IMR-90 (cell line): ENCODE results near the gene MAML2. TPM values are rescaled to one million over a fixed set of nuclear protein-coding genes. Genes with fewer than 3 reads are reported as not detected.
"Not testable (repeated sequence)": the region's sequence is repeated elsewhere in the genome, so short reads cannot be mapped to it uniquely, and the experiment has no call there.

Experiments used
- ATAC-seq: fragments of 200-7000 bp; cut with Tn5 transposase; 2 replicates; pipeline ENCODE4 v1.9.1; 2020; ENCODE audit warnings: low read depth, mild to moderate bottlenecking, moderate library complexity
- BruUV-seq: library from RNA; stranded (reverse); fragments of 400-500 nt; replicated peaks from 2 replicates; lab custom pipeline; 2021; lab: Mats Ljungman, UMichigan
- CTCF ChIA-PET: fragments of 300-600 bp; formaldehyde crosslinking; extraction: SDS; loops from one replicate; lab custom pipeline; 2021; ENCODE audit warnings: antibody characterized with exemption; lab: Yijun Ruan, JAX
- POLR2A ChIA-PET: fragments of 300-600 bp; sonication (Branson Sonifier 250); formaldehyde crosslinking; loops from one replicate; lab custom pipeline; 2022; ENCODE audit warnings: antibody characterized with exemption; ENCODE audit not compliant: unreplicated experiment; lab: Charles Lee
- DNase-seq: peaks from one replicate; pipeline ENCODE4 v3.0.0; 2013
- H2AFZ ChIP-seq: replicated peaks from 2 replicates; pipeline ENCODE3; 2013; ENCODE audit warnings: low read length, mild to moderate bottlenecking; ENCODE audit not compliant: poor library complexity
- H2AK5ac ChIP-seq: 2 replicates; pipeline ENCODE4 v1.6.1; 2013; ENCODE audit warnings: low read depth, low read length, inconsistent platforms
- H2AK9ac ChIP-seq: replicated peaks from 2 replicates; pipeline ENCODE3; 2013; ENCODE audit warnings: mild to moderate bottlenecking, low read depth, low read length, moderate library complexity; ENCODE audit not compliant: poor library complexity
- H2BK120ac ChIP-seq: 2 replicates; pipeline ENCODE4 v1.6.1; 2013; ENCODE audit warnings: low read depth, low read length, inconsistent platforms
- H2BK15ac ChIP-seq: 3 replicates; pipeline ENCODE4 v1.6.1; 2013; ENCODE audit warnings: low read depth, low read length, inconsistent platforms
- H2BK20ac ChIP-seq: 2 replicates; pipeline ENCODE4 v1.6.1; 2013; ENCODE audit warnings: low read depth, mild to moderate bottlenecking, inconsistent platforms, low read length, moderate library complexity
- H2BK5ac ChIP-seq: 2 replicates; pipeline ENCODE4 v1.6.1; 2013; ENCODE audit warnings: mild to moderate bottlenecking, low read depth, low read length, inconsistent platforms; ENCODE audit not compliant: poor library complexity, severe bottlenecking
- H3K14ac ChIP-seq: replicated peaks from 2 replicates; pipeline ENCODE4 v1.6.1; 2013; ENCODE audit warnings: low read depth, low read length, inconsistent platforms
- H3K18ac ChIP-seq: 2 replicates; pipeline ENCODE4 v1.6.1; 2013; ENCODE audit warnings: low read depth, low read length, control low read depth
- H3K23ac ChIP-seq: 2 replicates; pipeline ENCODE4 v1.6.1; 2013; ENCODE audit warnings: low read depth, low read length, inconsistent platforms
- H3K27ac ChIP-seq: 2 replicates; pipeline ENCODE4 v1.5.1; 2013; ENCODE audit warnings: mild to moderate bottlenecking, control low read depth, low read length; ENCODE audit not compliant: insufficient read depth
- H3K27me3 ChIP-seq: 2 replicates; pipeline ENCODE4 v1.6.1; 2013; ENCODE audit warnings: low read length; ENCODE audit not compliant: control insufficient read depth, insufficient read depth
- H3K36me3 ChIP-seq: 2 replicates; pipeline ENCODE4 v1.6.1; 2013; ENCODE audit warnings: low read length, mixed read lengths; ENCODE audit not compliant: control insufficient read depth, insufficient read depth
- H3K4ac ChIP-seq: 2 replicates; pipeline ENCODE4 v1.6.1; 2013; ENCODE audit warnings: low read depth, low read length, inconsistent platforms
- H3K4me1 ChIP-seq: 2 replicates; pipeline ENCODE4 v1.6.1; 2013; ENCODE audit warnings: low read length, mixed read lengths; ENCODE audit not compliant: control insufficient read depth, insufficient read depth
- H3K4me2 ChIP-seq: 2 replicates; pipeline ENCODE4 v1.6.1; 2013; ENCODE audit warnings: low read depth, mild to moderate bottlenecking, control low read depth, low read length, moderate library complexity
- H3K4me3 ChIP-seq: 2 replicates; pipeline ENCODE4 v1.5.1; 2013; ENCODE audit warnings: low read depth, mild to moderate bottlenecking, control low read depth, low read length, moderate library complexity; ENCODE audit not compliant: insufficient read depth
- H3K56ac ChIP-seq: 2 replicates; pipeline ENCODE4 v1.6.1; 2013; ENCODE audit warnings: low read length, inconsistent platforms; ENCODE audit not compliant: insufficient read depth; ENCODE audit errors: extremely low read depth
- H3K79me1 ChIP-seq, 2 experiments: 2 replicates each; pipeline ENCODE4 v1.6.1; 2013; ENCODE audit warnings: low read length in 2 of 2, inconsistent platforms in 1 of 2, low read depth in 1 of 2
- H3K9ac ChIP-seq: 2 replicates; pipeline ENCODE4 v1.6.1; 2013; ENCODE audit warnings: low read depth, low read length, control low read depth
- H3K9me1 ChIP-seq: 2 replicates; pipeline ENCODE4 v1.6.1; 2013; ENCODE audit warnings: low read length, inconsistent platforms; ENCODE audit not compliant: insufficient read depth
- H3K9me3 ChIP-seq: 2 replicates; pipeline ENCODE4 v1.6.1; 2013; ENCODE audit warnings: low read length; ENCODE audit not compliant: control insufficient read depth, insufficient read depth
- H4K20me1 ChIP-seq: 2 replicates; pipeline ENCODE4 v1.6.1; 2013; ENCODE audit warnings: low read length, inconsistent platforms; ENCODE audit not compliant: insufficient read depth
- H4K5ac ChIP-seq: 2 replicates; pipeline ENCODE4 v1.6.1; 2013; ENCODE audit warnings: mild to moderate bottlenecking, low read depth, low read length, control low read depth
- H4K8ac ChIP-seq, 2 experiments: 2 replicates each; pipeline ENCODE4 v1.6.1; 2013; ENCODE audit warnings: low read depth in 2 of 2, low read length in 2 of 2, control low read depth in 1 of 2, inconsistent platforms in 1 of 2
- H4K91ac ChIP-seq: 2 replicates; pipeline ENCODE4 v1.6.1; 2013; ENCODE audit warnings: low read depth, low read length, inconsistent platforms; ENCODE audit not compliant: insufficient read depth
- WGBS, 2 experiments: methylation state at CpG; one replicate each; pipeline versions ENCODE4 v1.1.5 to v1.1.7; 2013; ENCODE audit warnings: missing lambda C conversion rate in 2 of 2; ENCODE audit not compliant: insufficient read length in 1 of 2; ENCODE audit errors: extremely low coverage in 2 of 2; 5-methylcytosine and 5-hydroxymethylcytosine counted together
- dilution Hi-C: fragments of 300-500 bp; cut with HindIII; formaldehyde crosslinking; loops from one replicate; pipeline ENCODE4 v1.14.3; 2018; ENCODE audit warnings: low sequenced_read_pairs; ENCODE audit not compliant: unreplicated experiment
- in situ Hi-C: fragments of 300-500 bp; cut with MboI; formaldehyde crosslinking; loops from 3 replicates; pipeline ENCODE4 v1.14.3; 2019; ENCODE audit warnings: low sequenced_read_pairs, inconsistent platforms, mixed read lengths
- intact Hi-C: fragments of 100-400 bp; cut with micrococcal nuclease; formaldehyde crosslinking; loops from 2 replicates; pipeline ENCODE4 v1.10.0; 2022
- polyA plus RNA-seq, 3 experiments: library from polyadenylated mRNA; depleted of rRNA; stranded (reverse); fragments of >200 nt; gene quantifications; 2 replicates each; pipeline ENCODE4 v1.2.3, GENCODE V29; 2012; ENCODE audit warnings: low replicate concordance in 1 of 3
- total RNA-seq: library from RNA; depleted of rRNA; stranded (reverse); fragments of >200 nt; gene quantifications from 2 replicates; pipeline ENCODE4 v1.2.3, GENCODE V29; 2012

The MAML2 gene
- total and polyA plus RNA-seq, 2 of the 4 experiments (the other 2 are of a cell fraction), result 15.0 to 19.5 TPM

DNA sequence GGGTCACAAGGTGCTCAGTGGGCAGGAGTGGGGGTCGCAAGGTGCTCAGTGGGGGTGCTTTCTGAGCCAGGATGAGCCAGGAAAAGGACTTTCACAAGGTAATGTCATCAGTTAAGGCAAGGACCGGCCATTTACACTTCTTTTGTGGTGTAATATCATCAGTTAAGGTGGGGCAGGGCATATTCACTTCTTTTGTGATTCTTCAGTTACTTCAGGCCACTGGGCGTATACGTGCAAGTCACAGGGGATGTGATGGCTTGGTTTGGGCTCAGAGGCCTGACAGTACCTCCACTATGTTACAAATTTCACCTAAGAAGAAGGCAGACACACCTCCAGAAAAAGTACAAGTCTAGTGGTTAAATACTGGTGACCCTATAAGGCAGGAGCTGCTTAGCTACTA, 162.1 kb downstream of the MAML2 start:
- H3K9me3 ChIP-seq, in situ Hi-C loops, H3K23ac ChIP-seq, BruUV-seq, ATAC-seq, H2BK120ac ChIP-seq, dilution Hi-C loops, H2AFZ ChIP-seq, H4K91ac ChIP-seq, H3K27ac ChIP-seq, H4K20me1 ChIP-seq, H3K4me1 ChIP-seq, DNase-seq, H3K4me3 ChIP-seq, H3K4ac ChIP-seq, H3K9me1 ChIP-seq, H3K4me2 ChIP-seq, H3K9ac ChIP-seq, H4K5ac ChIP-seq, POLR2A ChIA-PET, intact Hi-C loops, H4K8ac ChIP-seq, H3K56ac ChIP-seq, H3K14ac ChIP-seq, H2BK15ac ChIP-seq, H2BK5ac ChIP-seq, H2BK20ac ChIP-seq, H2AK9ac ChIP-seq, H3K27me3 ChIP-seq, H2AK5ac ChIP-seq, CTCF ChIA-PET, H3K18ac ChIP-seq, H3K36me3 ChIP-seq: not testable (repeated sequence)
- no CpG with 5 or more reads among the region's 4 CpGs for WGBS, 2 experiments
- H3K79me1 ChIP-seq, result peaks cover 32 to 56% of the 10 kb centered on the region in 2 experiments
